Measurements from ENCODE around the gene MYOT. TPM values are rescaled to one million over a fixed set of nuclear protein-coding genes. Genes with fewer than 3 reads are reported as not detected.

Gene MYOT
- total RNA-seq, 1 donor, result not detected

Other genes starting within 250 kb of the MYOT start
- gene KLHL3, start 131.8 kb upstream of the MYOT start, total RNA-seq (ENCODE audit: low replicate concordance), result 1.3 and 3.0 TPM in 2 replicates
- gene HNRNPA0, start 113.5 kb upstream of the MYOT start, total RNA-seq (ENCODE audit: low replicate concordance), result 20.0 and 26.8 TPM in 2 replicates
- not detected in 2 replicates for gene PKD2L2, start 21.6 kb downstream of the MYOT start, total RNA-seq (ENCODE audit: low replicate concordance)
- gene FAM13B, start 165.2 kb downstream of the MYOT start, total RNA-seq (ENCODE audit: low replicate concordance), result 42.8 and 50.0 TPM in 2 replicates
- gene WNT8A, start 216.2 kb downstream of the MYOT start, total RNA-seq (ENCODE audit: low replicate concordance), result not detected in 2 replicates